HG02759 (cell line): ENCODE measurements around the gene ERH.

ENCODE experiments used
- ATAC-seq: cut with Tn5 transposase; IDR thresholded peaks from one replicate; pipeline ENCODE4 v1.9.1; 2021; ENCODE audit warnings: mild to moderate bottlenecking, moderate library complexity; ENCODE audit not compliant: unreplicated experiment

ERH gene

DNA sequence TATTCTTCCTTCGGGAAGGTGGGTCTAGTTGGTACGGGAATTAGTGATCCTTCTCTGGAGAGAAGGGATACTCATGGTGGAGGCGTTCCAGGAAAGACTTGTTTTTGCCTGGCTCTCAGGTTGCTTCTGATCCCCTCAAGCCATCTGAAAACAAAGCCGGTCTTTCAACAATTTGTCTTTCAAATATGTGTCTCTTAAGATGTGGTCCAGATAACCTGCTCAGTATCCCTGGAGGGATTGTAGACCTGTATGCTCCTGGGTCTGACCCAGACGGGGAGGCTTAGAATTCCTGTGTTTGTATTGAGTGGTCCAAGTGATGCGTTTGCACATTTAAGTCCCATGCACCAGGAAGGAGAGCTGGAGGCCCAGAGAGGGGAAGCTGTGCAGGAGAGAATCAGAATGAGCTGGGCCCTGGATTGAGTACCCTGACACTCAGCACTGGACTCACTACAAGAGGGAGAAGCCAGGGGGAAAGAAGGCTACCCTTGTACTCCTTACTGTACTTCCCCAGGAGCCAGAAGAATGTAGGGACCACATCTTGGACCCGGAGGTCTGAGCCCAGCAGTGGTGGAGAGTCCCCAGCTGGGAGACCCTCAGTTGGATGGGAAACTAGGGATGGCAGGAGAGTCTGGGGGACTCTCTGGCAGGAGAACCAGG lies 40.4 kb downstream of the ERH start:
- no peak for ATAC-seq

DNA sequence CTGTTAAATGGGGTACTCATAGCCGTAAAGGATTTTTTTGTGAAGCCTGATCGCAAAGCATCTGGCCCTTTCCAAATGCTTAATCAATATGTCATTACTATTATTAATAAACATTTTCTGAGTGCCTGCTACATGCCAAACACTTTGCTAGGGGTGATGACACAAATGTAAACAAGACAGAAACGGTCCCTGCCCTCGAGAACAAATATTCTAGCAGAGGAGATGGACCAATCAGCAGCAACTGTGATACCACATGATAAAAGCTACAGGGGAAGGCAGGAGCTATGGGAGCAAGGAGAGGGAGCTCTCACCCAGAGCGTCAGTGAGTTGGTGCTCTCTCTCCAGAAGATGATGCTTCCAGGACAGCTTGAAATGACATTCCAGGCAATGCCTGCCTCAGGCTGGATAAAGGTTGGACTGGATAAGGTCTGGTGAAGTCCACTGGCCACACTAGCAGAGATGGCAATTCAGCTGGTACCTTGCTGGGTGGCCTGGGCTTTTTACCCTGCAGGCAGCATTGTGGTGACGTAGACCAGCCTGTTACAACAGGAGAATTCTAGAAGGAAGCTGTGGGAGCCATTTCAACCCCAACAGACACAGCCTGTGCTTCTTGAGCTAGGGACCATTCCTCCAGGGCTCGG lies 41.1 kb downstream of the ERH start:
- ATAC-seq, result no peak

DNA sequence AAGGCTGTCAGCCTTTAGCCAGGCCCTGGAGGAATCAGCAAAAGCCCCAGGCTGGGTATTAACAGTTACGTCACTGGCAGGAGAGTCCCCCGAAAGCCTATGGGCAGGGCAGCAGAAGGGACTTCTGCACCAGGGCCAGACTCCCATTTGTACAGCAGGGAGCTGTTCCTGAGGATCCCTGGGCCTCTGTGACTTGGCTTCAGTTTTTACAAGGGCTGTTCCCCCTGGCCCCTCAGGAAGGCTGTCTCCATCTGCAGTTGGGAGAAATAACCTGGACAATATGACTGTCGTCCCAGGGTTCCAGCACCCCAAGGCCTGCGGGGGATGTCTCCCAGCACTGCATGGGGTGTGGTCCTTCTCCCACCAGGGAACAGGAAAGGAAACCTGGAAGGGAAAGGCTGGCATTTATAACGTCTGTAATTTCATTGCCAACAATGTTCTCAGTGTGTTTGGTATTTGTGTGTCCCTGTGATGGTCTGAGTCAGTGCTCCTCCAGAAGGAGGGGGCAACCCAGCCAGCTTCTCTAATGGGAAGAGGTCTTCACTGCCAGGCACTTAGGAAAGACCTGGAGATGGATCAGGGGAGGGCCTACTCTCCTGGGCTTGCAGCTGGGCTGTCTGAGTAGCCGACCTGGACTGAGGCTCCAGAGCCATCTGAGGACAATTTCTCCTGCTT lies 42.4 kb downstream of the ERH start:
- ATAC-seq, result no peak

DNA sequence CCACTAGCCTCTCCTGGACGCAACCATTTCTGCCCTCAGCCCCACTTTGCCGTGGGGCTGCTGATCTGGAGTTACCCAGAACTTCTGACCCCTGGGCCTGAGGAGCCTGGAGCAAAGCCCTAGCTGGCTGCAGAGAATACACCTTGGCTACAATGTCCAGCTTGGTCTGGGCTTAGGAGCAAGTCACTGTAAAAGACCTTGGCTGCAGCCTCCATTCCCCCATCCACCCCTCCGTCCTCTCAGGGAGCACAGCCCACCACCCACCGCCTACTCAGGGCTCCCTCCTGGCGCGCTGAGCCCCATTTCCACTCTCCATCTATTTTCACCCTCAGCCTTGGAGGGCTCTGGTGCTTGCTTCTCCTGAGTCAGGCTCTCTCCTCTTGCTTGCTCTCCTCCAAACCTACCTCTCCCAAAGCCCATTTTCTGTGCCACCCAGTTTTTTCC lies 42.9 kb downstream of the ERH start:
- ATAC-seq, result no peak

DNA sequence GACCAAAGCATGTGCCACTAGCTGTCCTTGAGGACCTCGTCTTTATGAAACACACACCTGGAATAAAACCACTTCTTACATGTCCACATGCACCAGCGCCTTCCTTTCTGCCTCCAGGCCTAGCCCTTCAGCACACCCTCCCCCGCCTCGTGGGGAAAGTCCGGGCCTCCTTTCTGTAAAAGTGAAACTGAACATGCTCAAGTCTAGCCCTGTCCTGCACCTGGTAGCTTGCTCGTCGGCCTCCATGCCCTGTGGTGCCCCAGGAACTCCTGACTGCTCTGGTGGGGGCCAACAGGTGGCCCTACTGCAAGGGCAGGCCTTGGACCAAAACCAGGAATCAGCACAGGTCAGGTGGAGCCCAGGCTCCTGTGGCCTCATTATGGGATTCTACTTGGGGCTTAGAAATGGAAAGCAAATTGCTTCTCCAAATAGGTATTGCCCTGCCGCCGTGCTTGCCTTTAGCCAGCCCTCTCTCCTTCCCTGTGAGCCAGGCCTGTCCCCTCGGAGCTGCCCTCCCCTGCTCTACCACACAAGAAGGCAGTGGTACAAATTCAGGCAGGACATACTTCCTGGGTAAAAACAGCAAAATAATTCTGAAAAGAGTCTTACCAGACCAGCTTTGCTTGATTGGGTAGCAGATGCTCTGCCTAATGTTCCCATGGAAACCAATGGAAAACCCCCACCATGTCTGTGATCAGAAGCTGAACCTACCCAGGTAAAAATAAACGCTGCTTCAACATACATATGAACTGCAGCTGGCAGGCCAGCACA lies 43.5 kb downstream of the ERH start:
- ATAC-seq, result peak; percentile 92

DNA sequence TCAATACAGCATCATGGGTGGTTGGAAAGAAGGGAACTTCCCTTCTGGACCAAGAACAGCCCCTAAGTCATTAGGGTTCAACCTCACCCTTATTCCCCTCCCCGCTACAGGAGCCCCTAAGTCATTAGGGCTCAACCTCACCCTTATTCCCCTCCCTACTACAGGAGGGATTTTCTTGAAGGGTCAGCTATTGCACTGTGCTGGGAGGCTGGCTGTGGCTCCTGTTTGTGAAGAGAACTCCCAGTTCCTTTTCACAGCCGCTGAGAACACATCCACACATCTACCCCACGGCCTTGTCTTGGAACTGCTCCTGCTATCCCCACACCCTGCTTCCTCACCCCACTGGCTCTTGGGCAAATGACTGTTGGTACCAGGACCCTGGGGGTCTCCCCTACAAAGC lies 44.9 kb downstream of the ERH start:
- no peak for ATAC-seq

DNA sequence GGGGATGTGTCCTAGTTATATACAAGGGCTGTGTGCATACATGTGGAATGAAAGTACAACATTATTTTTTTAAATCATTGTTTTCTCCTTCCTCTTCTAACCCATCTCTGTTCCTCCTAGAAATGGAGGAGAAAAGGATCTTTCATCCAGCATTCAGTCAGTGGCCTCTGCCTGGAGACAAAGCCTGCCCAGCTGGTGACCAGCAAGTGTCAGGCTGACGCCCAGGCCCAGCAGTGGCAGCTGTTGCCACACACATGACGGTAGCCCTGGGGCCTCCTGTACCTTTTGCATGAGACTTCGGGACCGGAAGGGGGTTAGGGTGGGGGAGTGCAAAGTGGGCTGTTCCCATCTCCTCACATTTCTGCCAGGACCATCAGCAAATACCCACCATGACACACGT lies 46.2 kb downstream of the ERH start:
- ATAC-seq, result no peak

DNA sequence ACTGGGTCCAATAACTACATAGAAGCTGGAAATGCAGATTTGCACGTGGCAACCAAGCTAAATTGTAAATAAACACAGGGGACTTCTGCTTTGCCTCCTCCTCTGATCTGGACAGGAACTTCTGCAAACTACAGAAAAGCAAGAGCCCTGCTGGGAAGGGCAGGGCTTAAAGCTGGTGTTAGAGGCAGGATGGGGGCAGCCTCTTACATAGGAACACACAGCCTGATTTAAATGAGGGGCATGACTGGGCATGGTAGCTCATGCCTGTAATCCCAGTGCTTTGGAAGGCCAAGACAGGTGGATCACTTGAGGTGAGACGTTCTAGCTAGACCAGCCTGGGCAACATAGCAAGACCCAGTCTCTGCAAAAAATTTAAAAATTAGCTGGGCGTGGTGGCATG lies 46.7 kb downstream of the ERH start:
- no peak for ATAC-seq

DNA sequence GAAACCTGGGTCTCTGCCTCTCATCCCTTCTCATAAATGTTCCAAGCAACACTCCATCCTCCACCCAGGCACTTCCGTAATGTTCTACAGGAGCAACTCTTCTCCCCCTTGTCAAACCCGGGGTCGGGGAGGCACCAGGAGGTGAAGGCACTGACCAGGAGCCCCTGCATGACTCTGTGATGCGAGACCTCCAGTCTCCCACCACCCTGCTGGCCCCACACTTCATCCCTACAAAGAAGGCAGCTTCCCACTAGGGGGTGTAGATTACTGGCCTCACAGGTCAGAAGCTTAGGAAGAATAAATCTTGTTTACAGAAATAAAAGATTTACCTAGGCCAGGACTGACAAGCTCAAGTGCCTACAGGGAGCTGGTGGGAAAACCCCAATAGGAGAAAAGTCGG lies 47.2 kb downstream of the ERH start:
- ATAC-seq, result no peak

DNA sequence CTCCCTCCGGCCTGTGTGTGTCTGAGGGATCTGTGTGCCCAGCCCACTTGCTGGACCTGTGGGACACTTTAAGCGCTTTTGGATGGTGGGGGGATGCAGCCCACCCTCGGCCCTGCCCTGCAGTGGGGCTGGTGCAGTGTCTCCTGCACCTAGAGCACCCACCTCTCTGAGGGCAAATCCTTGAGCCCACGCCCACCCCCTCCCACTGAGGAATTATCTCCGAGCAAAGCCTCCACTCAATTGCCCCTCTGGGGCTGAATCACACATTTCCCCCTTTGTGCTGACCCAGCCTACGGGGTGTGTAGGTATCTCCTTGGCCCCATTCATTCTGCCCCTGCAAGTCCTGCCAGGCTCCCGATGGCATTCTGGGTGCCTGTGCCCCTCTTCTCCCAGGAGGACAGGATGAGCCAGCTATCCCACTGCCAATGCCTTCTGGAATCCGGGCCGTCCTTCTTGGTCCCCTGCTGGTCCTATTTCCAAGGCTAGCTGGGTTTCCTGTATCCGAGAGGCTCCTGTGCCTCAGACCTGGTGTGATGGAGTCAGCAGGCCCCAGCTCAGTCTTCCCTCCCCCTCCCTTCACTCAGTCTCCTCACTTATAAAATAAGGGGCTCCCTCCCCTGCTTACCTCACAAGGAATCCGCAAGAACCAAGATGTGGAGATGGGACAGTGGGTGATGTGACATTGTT lies 48.9 kb downstream of the ERH start:
- ATAC-seq, result no peak

DNA sequence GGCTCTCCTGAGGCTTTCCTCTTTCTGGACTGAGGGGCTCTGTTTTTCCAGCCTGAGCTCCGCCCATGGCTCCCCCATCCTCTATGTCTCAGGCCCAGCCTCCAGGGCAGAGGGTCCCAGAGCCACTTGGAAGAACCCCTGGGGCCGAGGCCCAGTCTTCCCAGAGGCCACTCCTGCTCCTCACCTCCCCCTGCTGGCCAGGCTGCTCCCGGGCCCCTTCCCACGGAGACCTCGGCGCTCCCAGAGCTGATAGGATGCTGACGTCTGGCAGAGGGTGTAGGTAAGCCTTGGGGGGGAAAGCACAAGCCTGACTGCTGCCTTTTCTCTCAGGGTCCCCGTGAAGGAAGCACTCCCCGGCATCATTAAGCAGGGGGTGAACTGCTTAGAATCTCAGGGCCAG lies 51.4 kb downstream of the ERH start:
- no peak for ATAC-seq

DNA sequence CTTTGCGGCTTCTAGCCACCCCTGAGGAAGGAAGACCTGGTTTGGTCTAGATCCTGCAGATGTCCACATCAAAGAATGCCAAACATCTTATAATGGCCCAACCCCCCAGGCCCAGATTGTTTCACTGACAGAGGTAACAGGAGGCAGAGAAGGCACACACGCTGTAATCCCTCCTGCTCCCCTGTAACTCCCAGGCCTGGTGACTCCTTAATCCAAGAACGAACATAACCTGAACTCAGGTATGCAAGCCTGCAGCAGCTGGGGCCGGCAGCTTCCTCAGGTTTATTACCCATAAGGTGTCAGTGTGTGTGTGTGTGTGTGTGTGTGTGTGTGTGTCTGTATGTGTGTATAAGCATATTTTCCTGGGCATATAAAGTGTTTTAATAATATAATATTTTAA lies 52.7 kb downstream of the ERH start:
- ATAC-seq, result no peak

DNA sequence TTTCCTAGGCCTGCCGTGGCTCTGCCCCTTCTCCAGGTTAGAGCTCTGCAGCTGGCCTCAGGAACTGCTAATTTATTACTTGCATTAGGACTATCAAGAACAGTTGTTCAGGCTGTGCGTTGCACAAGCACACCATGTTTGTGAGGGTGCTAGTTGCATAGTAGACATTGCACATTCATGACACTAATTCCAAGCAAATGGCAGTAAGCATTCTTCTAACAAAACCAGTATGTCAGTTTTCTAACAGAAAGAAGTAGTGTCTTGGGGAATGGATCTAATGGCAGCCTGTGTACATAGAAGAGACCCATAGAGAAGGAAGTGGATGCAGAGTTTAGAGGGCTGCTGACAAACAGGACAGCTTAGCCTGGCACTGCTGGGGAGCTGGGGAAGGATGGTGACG lies 53.9 kb downstream of the ERH start:
- no peak for ATAC-seq

DNA sequence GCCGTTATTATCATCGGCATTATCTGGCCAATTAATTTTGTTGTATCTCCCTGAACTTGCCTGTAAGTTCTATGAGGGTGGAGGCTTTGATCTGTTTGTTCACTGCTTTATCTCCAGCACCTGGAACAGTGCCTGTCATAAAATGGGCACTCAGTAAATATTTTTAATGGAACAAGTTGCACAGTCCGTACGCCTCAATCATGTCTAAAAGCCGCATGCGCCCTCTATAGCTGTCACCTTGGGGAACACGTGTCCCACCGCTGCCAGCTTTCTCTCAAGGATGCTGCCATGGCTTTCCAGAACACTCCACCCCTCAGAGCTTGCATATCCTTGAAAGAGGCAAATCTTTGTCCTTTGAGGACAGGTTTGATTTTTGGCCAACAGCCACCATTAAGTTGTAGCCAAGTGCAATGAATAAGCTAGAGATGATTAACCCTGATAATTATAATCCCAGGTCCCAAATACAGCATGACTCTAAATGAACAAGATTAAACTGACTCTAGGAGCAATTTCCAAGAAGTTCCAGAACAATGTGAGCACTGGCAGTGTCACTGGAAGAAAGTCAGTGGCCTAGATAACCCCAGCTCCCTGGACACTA lies 55.1 kb downstream of the ERH start:
- no peak for ATAC-seq

DNA sequence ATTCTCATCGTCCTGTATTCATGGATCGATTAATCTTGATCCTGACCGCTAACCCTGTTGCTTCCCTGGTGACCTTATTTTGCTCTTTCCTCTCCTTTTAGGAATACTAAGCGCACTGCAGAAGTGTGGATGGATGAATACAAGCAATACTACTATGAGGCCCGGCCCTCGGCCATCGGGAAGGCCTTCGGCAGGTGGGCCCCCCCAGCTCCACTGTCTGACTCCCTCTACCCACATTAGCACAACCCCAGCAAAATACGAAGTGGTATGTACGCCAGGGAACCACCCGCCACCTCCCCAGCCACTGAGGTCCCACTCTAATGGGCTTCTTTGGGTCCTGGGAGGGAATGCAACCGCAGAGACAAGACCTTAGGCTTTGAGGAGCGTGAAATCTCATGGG lies 58.7 kb downstream of the ERH start:
- ATAC-seq, result no peak

DNA sequence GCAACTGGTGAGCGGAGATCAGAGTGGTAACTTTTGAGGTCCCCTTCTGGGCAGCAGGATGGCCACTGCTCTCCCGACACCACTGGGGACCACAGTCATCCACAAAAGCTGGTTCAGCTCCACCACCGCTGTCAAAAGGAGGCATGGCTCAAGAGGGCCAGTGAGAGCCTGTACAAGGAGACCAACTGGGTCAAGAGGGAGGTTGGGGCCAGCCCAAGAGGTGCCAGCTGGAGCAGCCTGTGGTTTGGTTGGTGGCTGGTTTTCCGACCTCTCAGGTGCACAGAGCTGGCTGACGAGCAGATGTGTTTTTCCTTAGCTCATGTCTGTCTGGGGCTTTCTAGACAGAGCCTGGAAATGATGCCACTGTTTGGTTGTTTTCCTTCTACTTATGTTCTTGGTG lies 60.1 kb downstream of the ERH start:
- no peak for ATAC-seq

DNA sequence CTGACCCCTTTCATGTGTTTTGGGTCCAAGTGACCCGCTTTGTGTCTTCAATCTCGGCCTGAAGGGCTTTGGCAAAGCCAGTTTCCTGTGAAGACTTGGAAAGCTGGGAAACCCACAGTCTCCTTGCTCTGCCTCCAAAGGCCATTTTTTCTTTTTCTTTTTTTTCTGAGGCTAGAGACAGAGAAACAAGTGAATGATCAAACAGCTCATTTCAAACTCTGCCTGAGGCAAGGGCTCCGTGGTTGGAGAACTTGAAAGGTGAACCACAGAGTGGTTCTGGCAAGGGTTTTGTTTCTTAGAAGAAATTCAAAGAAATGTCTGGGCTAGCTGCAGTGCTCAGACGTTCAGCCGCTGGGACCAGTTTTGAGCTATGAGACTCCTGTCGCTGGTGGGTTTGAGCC lies 62.7 kb downstream of the ERH start:
- no peak for ATAC-seq

DNA sequence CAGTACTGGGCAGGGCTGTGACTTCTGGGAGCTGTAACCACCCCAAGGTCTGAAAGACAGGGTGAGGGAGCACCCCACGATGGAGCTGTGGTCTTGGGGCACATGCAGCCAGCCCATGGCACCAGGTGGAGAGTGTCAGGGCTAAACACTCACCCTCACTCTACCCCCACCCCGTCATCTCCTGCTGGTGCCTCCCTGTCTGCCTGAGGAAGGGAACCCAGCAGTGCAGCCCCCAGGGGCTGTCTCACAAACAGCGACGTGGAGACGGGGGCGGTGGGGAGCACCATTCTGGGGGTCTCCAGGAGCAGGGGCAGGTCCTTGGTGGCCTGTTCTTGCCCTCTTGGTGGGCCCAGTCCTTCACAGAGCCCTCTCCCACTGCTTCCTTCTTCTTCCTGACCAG lies 63.5 kb downstream of the ERH start:
- ATAC-seq, result no peak

DNA sequence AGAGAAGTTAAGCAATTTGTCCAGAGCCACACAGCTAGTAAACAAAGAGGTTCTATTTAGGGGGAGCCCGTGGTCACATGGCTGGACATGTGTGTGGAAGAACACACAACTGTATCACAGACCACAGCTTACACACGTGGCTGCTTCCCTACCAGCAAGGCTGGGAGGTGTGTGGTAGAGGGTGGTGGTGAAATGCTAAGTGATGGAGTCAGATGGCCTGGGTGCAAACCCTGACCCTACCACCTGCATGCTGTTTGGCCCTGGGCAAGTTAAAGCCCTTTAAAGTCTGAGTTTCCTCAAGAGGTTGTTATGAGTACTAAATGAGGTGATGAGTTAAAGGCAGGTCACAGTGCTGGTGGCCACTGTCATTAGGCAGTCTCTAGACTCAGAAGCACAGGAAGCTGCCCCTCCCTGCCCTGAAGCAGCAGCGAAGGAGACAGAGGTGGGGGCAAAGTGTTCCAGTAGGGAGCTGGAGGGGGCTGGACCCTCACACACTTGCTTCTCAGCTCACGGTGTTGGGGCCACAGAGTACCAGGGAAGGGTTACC lies 64.2 kb downstream of the ERH start:
- no peak for ATAC-seq

DNA sequence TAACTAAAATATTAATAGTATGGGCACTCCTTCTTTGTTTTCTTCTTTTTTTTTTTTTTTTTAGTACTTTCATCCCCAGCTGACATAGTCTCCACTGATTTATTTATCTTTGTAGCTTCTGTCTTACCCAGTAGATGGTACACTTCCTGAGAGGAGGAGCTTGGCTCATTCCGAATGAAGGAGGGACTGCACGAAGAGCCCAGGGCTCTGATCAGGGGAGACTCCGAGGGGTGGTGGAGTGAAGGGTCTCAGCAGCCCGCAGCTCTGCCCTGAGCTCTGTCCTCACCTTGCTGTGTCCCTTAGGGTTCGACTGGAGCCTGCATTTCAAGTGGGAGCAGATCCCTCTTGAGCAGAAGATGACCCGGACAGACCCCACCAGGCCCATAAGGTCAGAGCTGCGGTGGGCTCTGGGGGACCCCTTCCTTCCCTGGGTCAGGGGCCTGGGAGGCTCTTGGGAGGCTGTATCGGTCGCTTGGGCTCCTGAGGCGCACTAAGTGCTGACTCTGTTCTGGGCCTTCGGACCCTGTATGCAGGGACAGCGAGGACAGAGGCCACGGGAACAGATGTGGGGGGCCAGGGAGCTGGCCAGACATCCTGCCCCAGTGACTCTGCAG lies 65.2 kb downstream of the ERH start:
- ATAC-seq, result no peak
